SK-N-SH treated with all-trans-retinoic acid at 6 μM for 48 hours (cell line): ENCODE measurements around the gene CYFIP1.

ENCODE experiments used
- ATAC-seq: fragments of 200-7000 bp; cut with Tn5 transposase; 3 replicates; pipeline ENCODE4 v1.9.1; 2020; ENCODE audit warnings: mild to moderate bottlenecking, moderate library complexity
- ARNTL ChIP-seq: fragments of 450-650 bp; formaldehyde crosslinking; IDR thresholded peaks from 2 replicates; pipeline ENCODE4 v1.5.0; 2020; ENCODE audit warnings: low read depth, mild to moderate bottlenecking, moderate library complexity, borderline replicate concordance
- BACH2 ChIP-seq: fragments of 250-450 bp; sonication (Bioruptor Pico); IDR thresholded peaks from 2 replicates; pipeline ENCODE4 v1.9.0; 2021; ENCODE audit warnings: mild to moderate bottlenecking, borderline replicate concordance
- CSDC2 ChIP-seq: fragments of 250-450 bp; sonication (Bioruptor Pico); IDR thresholded peaks from 2 replicates; pipeline ENCODE4 v1.5.0; 2020; ENCODE audit warnings: mild to moderate bottlenecking, moderate library complexity
- ESRRG ChIP-seq: fragments of 250-450 bp; sonication (Bioruptor Pico); IDR thresholded peaks from 2 replicates; pipeline ENCODE4 v1.6.1; 2021; ENCODE audit warnings: mild to moderate bottlenecking
- GLIS3 ChIP-seq: fragments of 250-450 bp; sonication (Bioruptor Pico); IDR thresholded peaks from 2 replicates; pipeline ENCODE4 v1.5.0; 2020; ENCODE audit warnings: mild to moderate bottlenecking, moderate library complexity
- ISL1 ChIP-seq: fragments of 250-450 bp; sonication (Bioruptor Pico); IDR thresholded peaks from 2 replicates; pipeline ENCODE4 v2.1.2; 2022; ENCODE audit warnings: mild to moderate bottlenecking, moderate library complexity
- OSR1 ChIP-seq: fragments of 250-450 bp; sonication (Bioruptor Pico); IDR thresholded peaks from 2 replicates; pipeline ENCODE4 v1.8.0; 2022; ENCODE audit warnings: moderate library complexity, mild to moderate bottlenecking, inconsistent platforms
- PPARA ChIP-seq: fragments of 250-450 bp; sonication (Bioruptor Pico); IDR thresholded peaks from 2 replicates; pipeline ENCODE4 v1.5.0; 2020; ENCODE audit warnings: mild to moderate bottlenecking, borderline replicate concordance
- RARB ChIP-seq: fragments of 250-450 bp; sonication (Bioruptor Pico); IDR thresholded peaks from 2 replicates; pipeline ENCODE4 v1.8.0; 2021; ENCODE audit warnings: mild to moderate bottlenecking, moderate library complexity
- SNAI2 ChIP-seq: fragments of 250-450 bp; sonication (Bioruptor Pico); IDR thresholded peaks from 2 replicates; pipeline ENCODE4 v1.5.0; 2020; ENCODE audit warnings: mild to moderate bottlenecking, moderate library complexity
- TCF4 ChIP-seq: fragments of 250-450 bp; sonication (Bioruptor Pico); IDR thresholded peaks from 2 replicates; pipeline ENCODE4 v1.8.0; 2021; ENCODE audit warnings: mild to moderate bottlenecking, moderate library complexity, borderline replicate concordance
- TOX ChIP-seq: fragments of 250-450 bp; sonication (Bioruptor Pico); IDR thresholded peaks from 2 replicates; pipeline ENCODE4 v1.8.0; 2021; ENCODE audit warnings: mild to moderate bottlenecking, moderate library complexity, borderline replicate concordance
- ZFP30 ChIP-seq: fragments of 450-650 bp; formaldehyde crosslinking; IDR thresholded peaks from 2 replicates; pipeline ENCODE4 v1.5.0; 2022; ENCODE audit warnings: mild to moderate bottlenecking, moderate library complexity
- ZNF565 ChIP-seq: fragments of 450-650 bp; formaldehyde crosslinking; conservative IDR thresholded peaks from 2 replicates; pipeline ENCODE4 v1.5.0; 2020; ENCODE audit warnings: low read depth, mild to moderate bottlenecking, moderate library complexity
- ZNF70 ChIP-seq: fragments of 450-650 bp; formaldehyde crosslinking; IDR thresholded peaks from 2 replicates; pipeline ENCODE4 v1.5.0; 2020; ENCODE audit warnings: mild to moderate bottlenecking, moderate library complexity
- ZNF8 ChIP-seq: fragments of 450-650 bp; formaldehyde crosslinking; IDR thresholded peaks from 2 replicates; pipeline ENCODE4 v1.5.0; 2020; ENCODE audit warnings: mild to moderate bottlenecking, moderate library complexity
- TF ChIP-seq, protein P1 (sequence below): fragments of 250-450 bp; sonication (Bioruptor Pico); IDR thresholded peaks from 2 replicates; pipeline ENCODE4 v1.8.0; 2020; ENCODE audit warnings: mild to moderate bottlenecking, moderate library complexity, borderline replicate concordance
- TF ChIP-seq, protein P2 (sequence below): fragments of 250-450 bp; sonication (Bioruptor Pico); IDR thresholded peaks from 2 replicates; pipeline ENCODE4 v1.8.0; 2021; ENCODE audit warnings: low read depth, mild to moderate bottlenecking, moderate library complexity, borderline replicate concordance
- TF ChIP-seq, protein P3 (sequence below): fragments of 250-450 bp; sonication (Bioruptor Pico); IDR thresholded peaks from 2 replicates; pipeline ENCODE4 v1.5.0; 2020; ENCODE audit warnings: mild to moderate bottlenecking, moderate library complexity
- TF ChIP-seq, protein P4 (sequence below): fragments of 250-450 bp; sonication (Bioruptor Pico); IDR thresholded peaks from 2 replicates; pipeline ENCODE4 v1.5.1; 2021; ENCODE audit warnings: mild to moderate bottlenecking, moderate library complexity
- TF ChIP-seq, protein P5 (sequence below): fragments of 250-450 bp; sonication (Bioruptor Pico); IDR thresholded peaks from 2 replicates; pipeline ENCODE4 v1.5.1; 2020; ENCODE audit warnings: low read depth, mild to moderate bottlenecking, moderate library complexity

CYFIP1 gene

GRCh38 chr15:22956257-22956977 lies 23.8 kb downstream of the CYFIP1 start (continued):
- no peak for TF ChIP-seq BACH2 (CRISPR knock-in tag)
- no peak for TF ChIP-seq GLIS3 (CRISPR knock-in tag)
- no peak for TF ChIP-seq ISL1 (CRISPR knock-in tag)

DNA sequence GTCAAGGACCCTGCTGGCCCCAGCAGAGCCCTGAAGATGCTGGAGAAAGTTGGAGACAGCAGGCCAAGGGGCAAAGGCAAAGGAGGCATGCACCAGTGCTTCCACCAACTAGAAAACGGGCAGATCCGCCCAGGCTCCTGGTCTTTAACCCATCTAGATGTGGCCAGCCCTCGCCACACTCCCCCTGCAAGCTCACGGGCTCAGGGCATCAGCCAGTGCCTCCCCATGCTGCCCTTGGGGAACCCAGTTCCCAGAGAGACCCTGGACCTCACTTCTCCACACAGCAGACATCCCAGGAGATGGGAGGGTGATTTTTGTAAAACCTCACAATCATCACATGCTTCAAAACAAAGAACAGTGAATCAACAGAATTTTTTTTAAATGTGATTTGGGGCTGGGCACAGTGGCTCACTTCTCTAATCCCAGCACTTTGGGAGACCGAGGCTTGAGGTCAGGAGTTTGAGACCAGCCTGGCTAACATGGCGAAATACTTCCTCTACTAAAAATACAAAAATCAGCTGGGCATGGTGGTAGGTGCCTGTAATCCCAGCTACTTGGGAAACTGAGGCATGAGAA lies 24.5 kb downstream of the CYFIP1 start:
- ATAC-seq = no peak
- TF ChIP-seq, protein P1, sequence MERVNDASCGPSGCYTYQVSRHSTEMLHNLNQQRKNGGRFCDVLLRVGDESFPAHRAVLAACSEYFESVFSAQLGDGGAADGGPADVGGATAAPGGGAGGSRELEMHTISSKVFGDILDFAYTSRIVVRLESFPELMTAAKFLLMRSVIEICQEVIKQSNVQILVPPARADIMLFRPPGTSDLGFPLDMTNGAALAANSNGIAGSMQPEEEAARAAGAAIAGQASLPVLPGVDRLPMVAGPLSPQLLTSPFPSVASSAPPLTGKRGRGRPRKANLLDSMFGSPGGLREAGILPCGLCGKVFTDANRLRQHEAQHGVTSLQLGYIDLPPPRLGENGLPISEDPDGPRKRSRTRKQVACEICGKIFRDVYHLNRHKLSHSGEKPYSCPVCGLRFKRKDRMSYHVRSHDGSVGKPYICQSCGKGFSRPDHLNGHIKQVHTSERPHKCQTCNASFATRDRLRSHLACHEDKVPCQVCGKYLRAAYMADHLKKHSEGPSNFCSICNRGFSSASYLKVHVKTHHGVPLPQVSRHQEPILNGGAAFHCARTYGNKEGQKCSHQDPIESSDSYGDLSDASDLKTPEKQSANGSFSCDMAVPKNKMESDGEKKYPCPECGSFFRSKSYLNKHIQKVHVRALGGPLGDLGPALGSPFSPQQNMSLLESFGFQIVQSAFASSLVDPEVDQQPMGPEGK (CRISPR knock-in tag) = no peak
- TF ChIP-seq OSR1 (CRISPR knock-in tag) (no peak), TOX (CRISPR knock-in tag) (no peak), CSDC2 (CRISPR knock-in tag) (no peak), ZFP30 (CRISPR knock-in tag) (no peak), PPARA (CRISPR knock-in tag) (no peak), ZNF70 (no peak), ZNF565 (CRISPR knock-in tag) (no peak), ARNTL (CRISPR knock-in tag) (no peak), GLIS3 (CRISPR knock-in tag) (no peak), ESRRG (CRISPR knock-in tag) (no peak), TCF4 (CRISPR knock-in tag) (no peak), ZNF8 (no peak), RARB (CRISPR knock-in tag) (no peak), SNAI2 (no peak)
- TF ChIP-seq, protein P2, sequence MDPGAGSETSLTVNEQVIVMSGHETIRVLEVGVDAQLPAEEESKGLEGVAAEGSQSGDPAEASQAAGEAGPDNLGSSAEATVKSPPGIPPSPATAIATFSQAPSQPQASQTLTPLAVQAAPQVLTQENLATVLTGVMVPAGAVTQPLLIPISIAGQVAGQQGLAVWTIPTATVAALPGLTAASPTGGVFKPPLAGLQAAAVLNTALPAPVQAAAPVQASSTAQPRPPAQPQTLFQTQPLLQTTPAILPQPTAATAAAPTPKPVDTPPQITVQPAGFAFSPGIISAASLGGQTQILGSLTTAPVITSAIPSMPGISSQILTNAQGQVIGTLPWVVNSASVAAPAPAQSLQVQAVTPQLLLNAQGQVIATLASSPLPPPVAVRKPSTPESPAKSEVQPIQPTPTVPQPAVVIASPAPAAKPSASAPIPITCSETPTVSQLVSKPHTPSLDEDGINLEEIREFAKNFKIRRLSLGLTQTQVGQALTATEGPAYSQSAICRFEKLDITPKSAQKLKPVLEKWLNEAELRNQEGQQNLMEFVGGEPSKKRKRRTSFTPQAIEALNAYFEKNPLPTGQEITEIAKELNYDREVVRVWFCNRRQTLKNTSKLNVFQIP (CRISPR knock-in tag) = no peak
- TF ChIP-seq, protein P3, sequence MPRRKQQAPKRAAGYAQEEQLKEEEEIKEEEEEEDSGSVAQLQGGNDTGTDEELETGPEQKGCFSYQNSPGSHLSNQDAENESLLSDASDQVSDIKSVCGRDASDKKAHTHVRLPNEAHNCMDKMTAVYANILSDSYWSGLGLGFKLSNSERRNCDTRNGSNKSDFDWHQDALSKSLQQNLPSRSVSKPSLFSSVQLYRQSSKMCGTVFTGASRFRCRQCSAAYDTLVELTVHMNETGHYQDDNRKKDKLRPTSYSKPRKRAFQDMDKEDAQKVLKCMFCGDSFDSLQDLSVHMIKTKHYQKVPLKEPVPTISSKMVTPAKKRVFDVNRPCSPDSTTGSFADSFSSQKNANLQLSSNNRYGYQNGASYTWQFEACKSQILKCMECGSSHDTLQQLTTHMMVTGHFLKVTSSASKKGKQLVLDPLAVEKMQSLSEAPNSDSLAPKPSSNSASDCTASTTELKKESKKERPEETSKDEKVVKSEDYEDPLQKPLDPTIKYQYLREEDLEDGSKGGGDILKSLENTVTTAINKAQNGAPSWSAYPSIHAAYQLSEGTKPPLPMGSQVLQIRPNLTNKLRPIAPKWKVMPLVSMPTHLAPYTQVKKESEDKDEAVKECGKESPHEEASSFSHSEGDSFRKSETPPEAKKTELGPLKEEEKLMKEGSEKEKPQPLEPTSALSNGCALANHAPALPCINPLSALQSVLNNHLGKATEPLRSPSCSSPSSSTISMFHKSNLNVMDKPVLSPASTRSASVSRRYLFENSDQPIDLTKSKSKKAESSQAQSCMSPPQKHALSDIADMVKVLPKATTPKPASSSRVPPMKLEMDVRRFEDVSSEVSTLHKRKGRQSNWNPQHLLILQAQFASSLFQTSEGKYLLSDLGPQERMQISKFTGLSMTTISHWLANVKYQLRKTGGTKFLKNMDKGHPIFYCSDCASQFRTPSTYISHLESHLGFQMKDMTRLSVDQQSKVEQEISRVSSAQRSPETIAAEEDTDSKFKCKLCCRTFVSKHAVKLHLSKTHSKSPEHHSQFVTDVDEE (CRISPR knock-in tag) = no peak
- TF ChIP-seq, protein P4, sequence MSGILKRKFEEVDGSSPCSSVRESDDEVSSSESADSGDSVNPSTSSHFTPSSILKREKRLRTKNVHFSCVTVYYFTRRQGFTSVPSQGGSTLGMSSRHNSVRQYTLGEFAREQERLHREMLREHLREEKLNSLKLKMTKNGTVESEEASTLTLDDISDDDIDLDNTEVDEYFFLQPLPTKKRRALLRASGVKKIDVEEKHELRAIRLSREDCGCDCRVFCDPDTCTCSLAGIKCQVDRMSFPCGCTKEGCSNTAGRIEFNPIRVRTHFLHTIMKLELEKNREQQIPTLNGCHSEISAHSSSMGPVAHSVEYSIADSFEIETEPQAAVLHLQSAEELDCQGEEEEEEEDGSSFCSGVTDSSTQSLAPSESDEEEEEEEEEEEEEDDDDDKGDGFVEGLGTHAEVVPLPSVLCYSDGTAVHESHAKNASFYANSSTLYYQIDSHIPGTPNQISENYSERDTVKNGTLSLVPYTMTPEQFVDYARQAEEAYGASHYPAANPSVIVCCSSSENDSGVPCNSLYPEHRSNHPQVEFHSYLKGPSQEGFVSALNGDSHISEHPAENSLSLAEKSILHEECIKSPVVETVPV (CRISPR knock-in tag) = no peak
- TF ChIP-seq, protein P5, sequence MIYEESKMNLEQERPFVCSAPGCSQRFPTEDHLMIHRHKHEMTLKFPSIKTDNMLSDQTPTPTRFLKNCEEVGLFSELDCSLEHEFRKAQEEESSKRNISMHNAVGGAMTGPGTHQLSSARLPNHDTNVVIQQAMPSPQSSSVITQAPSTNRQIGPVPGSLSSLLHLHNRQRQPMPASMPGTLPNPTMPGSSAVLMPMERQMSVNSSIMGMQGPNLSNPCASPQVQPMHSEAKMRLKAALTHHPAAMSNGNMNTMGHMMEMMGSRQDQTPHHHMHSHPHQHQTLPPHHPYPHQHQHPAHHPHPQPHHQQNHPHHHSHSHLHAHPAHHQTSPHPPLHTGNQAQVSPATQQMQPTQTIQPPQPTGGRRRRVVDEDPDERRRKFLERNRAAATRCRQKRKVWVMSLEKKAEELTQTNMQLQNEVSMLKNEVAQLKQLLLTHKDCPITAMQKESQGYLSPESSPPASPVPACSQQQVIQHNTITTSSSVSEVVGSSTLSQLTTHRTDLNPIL (CRISPR knock-in tag) = no peak
